Activated CD8-positive, alpha-beta memory T cell treated with anti-CD3 and anti-CD28 coated beads, Interleukin-2, amount 50 U/mL, for 48 hours (primary cell): ENCODE results near the gene SPRY2.
"Not testable (repeated sequence)": the region's sequence is repeated elsewhere in the genome, so short reads cannot be mapped to it uniquely, and the experiment has no call there.

Experiments used
- DNase-seq: peaks from one replicate; pipeline ENCODE4 v3.0.0-alpha.2; 2020

The SPRY2 gene

DNA sequence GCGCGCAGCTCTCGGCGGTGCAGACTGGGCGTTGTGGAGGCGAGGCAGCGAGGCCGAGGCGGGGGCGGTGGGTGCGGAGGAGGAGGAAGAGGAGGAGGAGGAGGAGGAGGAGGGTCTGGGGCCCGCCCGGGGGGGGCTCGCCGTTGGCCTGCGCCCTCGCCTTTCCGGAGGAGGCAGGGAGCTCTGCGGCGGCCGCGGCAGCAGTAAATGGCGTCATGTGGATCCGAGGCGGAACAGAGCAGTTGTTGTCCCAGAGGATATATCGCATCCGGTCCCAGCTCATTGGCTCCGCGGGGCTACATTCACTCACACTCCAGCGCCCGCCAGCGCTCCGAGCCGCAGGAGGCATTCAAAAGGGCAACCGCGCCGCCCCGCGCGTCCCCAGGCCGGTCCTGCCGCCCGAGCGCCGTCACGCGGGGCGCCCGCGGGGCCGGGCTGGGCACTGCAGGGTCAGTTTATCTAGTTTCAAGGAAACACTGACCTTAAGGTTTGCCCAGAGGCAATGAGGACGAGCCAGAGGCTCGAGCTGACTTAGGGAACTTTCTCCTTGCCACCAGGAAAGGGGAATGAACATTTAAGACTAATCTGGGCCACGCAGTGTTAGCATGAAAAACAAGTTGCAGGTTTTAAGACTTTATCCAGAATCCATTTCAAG is at the start of gene SPRY2:
TSS of gene SPRY2 (minus strand) at position 26 of the 655 bp plus-strand sequence. CDS start 3,421 bp downstream, outside the sequence.
- peak; percentile 73 for DNase-seq

DNA sequence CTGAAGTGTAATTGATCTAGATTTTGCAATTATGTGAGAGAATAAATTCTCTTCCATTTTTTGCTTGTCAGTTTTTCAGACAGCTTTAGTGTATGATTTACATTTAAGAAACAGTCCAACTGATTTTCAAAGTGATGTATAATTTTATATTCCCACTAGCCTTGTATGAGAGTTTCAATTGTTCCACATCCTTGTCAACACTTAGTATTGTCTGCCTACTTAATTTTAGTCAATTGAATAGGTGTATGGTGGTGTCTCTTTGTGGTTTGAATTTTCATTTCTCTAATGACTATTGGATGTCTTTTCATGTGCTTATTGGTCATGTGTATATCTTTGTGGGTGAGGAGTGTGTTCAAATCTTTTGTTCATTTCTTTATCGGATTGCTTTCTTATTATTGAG is 49.4 kb upstream of the SPRY2 start:
- DNase-seq: no peak

DNA sequence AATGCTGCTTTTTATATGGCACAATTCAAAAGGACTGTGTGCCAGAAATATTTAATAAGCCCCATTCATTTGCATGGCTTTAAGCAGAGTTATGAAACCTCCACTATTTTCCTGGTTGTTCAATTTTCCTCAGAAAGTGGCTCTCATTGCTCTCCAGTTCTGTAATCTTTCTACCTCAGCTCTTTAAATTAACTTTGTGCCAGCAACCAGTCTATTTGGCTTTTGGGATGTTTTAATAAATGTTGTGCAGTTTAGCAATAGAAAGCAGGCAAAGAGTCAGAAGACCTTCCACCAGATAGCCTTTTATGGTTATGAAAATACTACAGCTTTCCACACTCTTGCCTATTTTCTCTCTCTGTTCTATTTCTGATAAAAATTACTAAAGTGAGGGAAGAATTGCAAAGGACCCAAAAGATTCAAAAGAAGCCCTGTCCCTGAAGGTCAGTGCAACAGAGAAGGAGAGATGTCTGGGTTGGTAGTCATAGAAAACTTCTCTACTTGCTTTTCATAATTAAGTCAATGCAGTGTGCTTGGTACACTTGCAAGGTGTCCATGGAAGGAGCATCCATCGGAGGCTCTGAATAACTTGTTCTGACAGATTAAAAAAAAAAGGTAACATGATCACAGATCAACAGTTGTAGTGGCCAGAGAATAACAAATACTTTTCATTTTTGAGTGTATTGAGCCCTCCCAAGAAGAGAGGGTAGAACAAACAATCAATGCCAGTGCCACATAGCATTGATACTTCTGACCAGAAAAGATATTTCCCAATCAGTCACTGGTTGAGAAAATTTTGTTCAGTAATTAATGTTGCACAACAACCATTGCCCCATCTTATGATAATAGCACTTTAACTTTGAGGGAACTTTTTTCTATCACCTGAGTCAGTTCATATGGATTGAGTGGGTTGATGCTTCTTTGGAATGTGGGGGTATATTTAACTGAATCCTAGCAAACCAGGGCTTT is 48.4 kb upstream of the SPRY2 start:
- DNase-seq: no peak

DNA sequence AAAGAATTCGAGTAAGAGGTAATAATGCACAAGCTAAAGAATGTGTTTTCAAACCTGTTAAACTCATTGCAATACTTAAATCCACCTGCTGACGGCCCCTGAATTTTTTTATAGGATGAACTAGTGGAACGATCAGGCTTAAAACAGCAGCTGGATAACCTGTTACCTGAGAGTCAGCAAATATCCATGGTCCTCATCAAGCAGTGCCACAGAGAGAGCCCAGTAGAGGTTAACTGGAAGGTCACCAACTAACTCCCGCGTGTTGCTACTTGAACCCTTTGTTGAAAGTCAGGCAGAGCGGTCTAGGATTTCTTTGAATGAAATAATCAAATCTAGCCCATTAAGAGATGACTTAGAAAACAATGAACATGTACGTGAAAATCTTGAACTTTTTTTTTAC is 47.6 kb upstream of the SPRY2 start:
- no peak for DNase-seq

- no peak for DNase-seq
Observed at GRCh38 chr13:80386592-80386991, 45.7 kb upstream of the SPRY2 start.

DNA sequence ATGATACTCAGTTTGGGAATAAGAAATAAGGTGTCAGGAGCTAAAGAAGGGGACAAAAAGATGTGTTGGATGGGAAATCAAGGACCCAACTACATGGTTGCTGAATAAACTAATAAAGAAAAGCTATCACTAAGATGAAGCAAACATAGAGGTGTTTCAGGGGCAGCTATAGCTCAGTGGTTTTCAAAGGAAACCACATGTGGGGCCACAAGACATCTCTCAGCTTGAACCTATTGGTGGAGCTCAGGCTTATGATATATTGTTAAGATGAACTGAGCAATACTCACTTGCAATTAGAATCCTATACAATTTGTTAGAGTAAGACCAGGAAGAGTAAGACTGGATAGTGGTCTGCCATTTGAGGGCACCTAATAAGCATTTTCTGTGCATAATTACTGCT is 45.1 kb upstream of the SPRY2 start:
- no peak for DNase-seq

- DNase-seq: no peak
Observed at GRCh38 chr13:80382576-80382975, 41.6 kb upstream of the SPRY2 start.

- no peak for DNase-seq
Observed at GRCh38 chr13:80379245-80379644, 38.3 kb upstream of the SPRY2 start.

GRCh38 chr13:80376554-80376953 is 35.6 kb upstream of the SPRY2 start:
- no peak for DNase-seq

- DNase-seq: no peak
Observed at GRCh38 chr13:80374901-80375300, 34.0 kb upstream of the SPRY2 start.

DNA sequence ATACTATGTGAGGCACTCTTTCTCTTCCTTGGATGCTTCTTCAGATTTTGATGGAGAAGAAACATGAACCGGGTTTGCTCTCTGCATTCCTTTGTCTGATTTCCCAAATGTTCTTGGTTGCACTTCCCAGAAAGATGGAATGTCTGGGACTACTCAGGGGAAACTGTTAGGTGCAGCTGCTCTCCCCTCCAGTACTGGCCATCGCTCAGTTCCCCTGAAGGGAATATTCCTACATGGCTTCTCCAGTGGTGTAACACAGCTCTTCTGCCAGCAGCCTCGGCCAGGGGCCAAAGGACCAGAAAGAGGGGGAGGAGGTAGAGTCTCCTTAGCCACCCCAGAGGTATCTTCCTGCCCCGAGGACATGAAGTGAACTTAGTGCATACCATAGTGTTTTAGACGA is 33.5 kb upstream of the SPRY2 start:
- DNase-seq: no peak

DNA sequence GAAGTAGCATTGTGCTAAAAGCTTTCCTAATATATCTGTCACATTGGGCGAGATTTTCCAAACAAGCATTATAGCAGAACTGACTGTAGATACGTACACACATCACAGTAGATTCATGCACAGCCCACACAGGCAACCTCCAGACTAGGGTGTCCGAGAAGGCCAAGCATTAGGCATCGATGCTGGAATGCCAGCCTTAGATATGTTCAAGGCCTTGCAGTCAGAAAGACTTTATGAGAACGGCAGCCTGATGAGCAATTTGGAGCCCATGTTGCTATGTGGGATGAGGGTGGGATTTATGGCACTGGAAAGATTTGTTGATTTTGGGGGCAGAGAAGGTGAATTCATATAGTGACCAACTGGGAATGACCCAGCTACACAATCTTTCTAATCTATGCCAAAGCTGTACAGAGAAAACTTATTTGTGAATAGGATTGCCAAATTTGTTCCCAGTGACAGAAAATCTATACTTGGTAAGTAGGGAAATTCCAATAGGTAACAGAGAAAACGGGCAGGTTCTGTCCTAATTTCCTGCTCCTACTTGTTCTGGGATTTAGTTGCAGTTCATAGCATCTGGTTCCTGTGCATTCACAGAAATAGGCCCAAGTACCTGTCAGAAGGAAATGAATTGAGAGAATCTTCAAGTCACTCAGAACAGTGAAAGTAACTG is 31.0 kb upstream of the SPRY2 start:
- DNase-seq: no peak

GRCh38 chr13:80367473-80367872 is 26.5 kb upstream of the SPRY2 start:
- no peak for DNase-seq

- DNase-seq: no peak
Observed at GRCh38 chr13:80363890-80364503, 23.1 kb upstream of the SPRY2 start.

DNA sequence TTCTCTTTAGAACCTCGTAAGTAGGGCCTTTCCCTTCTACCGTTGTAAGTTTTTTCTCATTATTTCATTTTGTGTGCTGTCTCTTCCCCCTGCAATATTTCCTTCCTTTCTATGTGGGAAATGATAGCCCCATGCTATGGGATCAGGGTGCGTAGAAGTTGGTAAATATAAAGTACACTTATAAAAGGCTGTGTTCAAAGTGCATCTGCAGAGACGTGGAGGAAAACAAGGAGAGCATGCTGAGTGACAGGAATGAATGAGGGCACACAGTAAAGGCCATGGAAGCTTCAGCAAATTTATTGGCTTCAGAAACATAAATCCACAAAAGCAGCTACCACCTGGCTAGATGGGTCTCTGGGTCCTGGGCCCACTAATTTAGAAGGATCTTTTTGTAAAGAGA is 21.6 kb upstream of the SPRY2 start:
- DNase-seq: no peak

GRCh38 chr13:80361883-80362327 is 21.0 kb upstream of the SPRY2 start:
- DNase-seq: no peak

- no peak for DNase-seq
Observed at GRCh38 chr13:80361298-80361697, 20.4 kb upstream of the SPRY2 start.

GRCh38 chr13:80360453-80360800 is 19.5 kb upstream of the SPRY2 start:
- DNase-seq: no peak

DNA sequence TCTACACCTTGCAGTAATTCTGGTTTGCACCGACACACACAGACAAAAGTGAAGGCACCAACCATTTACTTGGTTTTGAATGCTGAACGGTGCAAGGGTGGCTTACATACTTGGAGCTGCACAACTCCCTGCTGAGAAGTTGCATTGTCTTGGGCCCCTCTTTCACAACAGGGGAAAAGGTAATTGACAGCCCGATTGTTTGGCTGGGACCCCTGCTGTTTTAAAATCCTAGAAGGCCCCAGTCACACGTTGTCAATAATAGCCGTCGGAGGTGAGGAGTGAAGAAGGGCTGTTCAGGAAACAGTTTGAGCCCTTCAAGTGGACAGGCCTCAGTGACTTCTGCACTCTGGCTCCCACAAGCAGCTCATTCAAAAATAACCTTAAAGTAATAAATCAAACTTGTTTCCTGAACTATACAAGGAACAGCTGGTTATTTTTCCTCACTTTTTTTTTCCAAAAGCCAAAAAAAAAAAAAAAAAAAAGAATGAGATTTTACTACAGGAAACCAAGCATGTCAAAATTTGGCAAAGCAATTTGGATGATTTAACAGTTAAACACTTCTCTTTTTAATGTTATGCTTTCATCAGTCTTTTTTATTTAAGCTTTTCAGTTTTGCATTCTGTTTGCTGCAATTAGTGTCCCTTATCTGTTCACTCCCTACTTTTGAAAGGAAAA is 19.0 kb upstream of the SPRY2 start:
- DNase-seq: no peak

DNA sequence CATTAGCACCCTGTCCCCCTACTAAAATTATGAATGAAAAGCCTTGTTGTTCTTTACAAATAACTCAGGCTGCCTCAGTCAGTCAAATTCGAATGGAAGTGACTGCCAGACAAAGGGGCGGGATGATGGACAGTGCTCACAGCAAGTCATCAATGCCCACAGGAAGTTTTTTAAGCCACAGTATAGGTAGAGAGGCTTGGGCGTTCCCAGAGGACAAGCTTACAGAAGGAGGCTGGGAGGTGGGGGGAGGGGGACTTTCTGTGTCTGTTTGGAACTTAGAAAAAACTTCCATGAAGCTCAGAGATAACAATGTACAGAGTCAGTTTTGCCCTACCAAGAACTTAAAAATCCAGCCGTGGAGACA is 18.5 kb upstream of the SPRY2 start:
- no peak for DNase-seq

GRCh38 chr13:80355496-80356094 is 14.7 kb upstream of the SPRY2 start:
- not testable (repeated sequence) for DNase-seq

- no peak for DNase-seq
Observed at GRCh38 chr13:80348750-80349149, 7.8 kb upstream of the SPRY2 start.
